CD14-positive monocyte (primary cell): ENCODE data around the gene SDK1. TPM values are rescaled to one million over a fixed set of nuclear protein-coding genes. Genes with fewer than 3 reads are reported as not detected.

Experiments
- DNase-seq, 3 donors: peaks; one replicate each; pipeline ENCODE4 v3.0.0-alpha.2; 2011 to 2022
- H2AFZ ChIP-seq: 2 replicates; pipeline ENCODE4 v1.6.0; 2012; ENCODE audit warnings: mild to moderate bottlenecking, low read depth, low read length, inconsistent platforms; ENCODE audit not compliant: insufficient read depth, poor library complexity, severe bottlenecking
- H3K27ac ChIP-seq, 2 donors: 1 replicate in 1 of 2; 2 replicates in 1 of 2; pipeline ENCODE4 v1.5.1; 2012 to 2013; ENCODE audit warnings: low read length in 2 of 2, control low read depth in 1 of 2, inconsistent platforms in 1 of 2, low read depth in 1 of 2, mild to moderate bottlenecking in 1 of 2
- H3K27me3 ChIP-seq, 2 donors: one replicate each; pipeline versions ENCODE4 v1.6.0 to v1.6.1; 2011 to 2013; ENCODE audit warnings: low read length in 2 of 2; ENCODE audit not compliant: control insufficient read depth in 2 of 2, insufficient read depth in 2 of 2
- H3K36me3 ChIP-seq, 2 donors: replicated peaks in 1 of 2; 1 replicate in 1 of 2; 2 replicates in 1 of 2; pipeline versions ENCODE4 v1.5.1 to v1.6.1; 2012 to 2013; ENCODE audit warnings: low read length in 2 of 2, control low read depth in 1 of 2, inconsistent platforms in 1 of 2, mild to moderate bottlenecking in 1 of 2; ENCODE audit not compliant: insufficient read depth in 2 of 2, control insufficient read depth in 1 of 2
- H3K4me1 ChIP-seq, 2 donors: 1 replicate in 1 of 2; 2 replicates in 1 of 2; pipeline versions ENCODE4 v1.5.1 to v1.6.1; 2012 to 2013; ENCODE audit warnings: low read length in 2 of 2, control low read depth in 1 of 2, inconsistent platforms in 1 of 2, mild to moderate bottlenecking in 1 of 2, moderate library complexity in 1 of 2; ENCODE audit not compliant: insufficient read depth in 2 of 2, control insufficient read depth in 1 of 2
- H3K4me2 ChIP-seq: replicated peaks from 2 replicates; pipeline ENCODE3; 2012; ENCODE audit warnings: low read length, moderate library complexity, mild to moderate bottlenecking; ENCODE audit not compliant: poor library complexity, severe bottlenecking; ENCODE audit errors: extremely low read depth
- H3K4me3 ChIP-seq, 3 experiments: fragments of 200-600 bp in 1 of 3; sonication (generic) in 1 of 3; replicated peaks in 1 of 3; 1 replicate in 2 of 3; 2 replicates in 1 of 3; pipeline ENCODE4 v1.5.1; 2011 to 2013; ENCODE audit warnings: low read length in 3 of 3, mild to moderate bottlenecking in 3 of 3, control low read depth in 2 of 3, low read depth in 2 of 3, inconsistent platforms in 1 of 3, moderate library complexity in 1 of 3
- H3K79me2 ChIP-seq: 2 replicates; pipeline ENCODE4 v1.6.0; 2012; ENCODE audit warnings: mild to moderate bottlenecking, control low read depth, inconsistent platforms, low read length, moderate library complexity; ENCODE audit not compliant: insufficient read depth
- H3K9ac ChIP-seq: 2 replicates; pipeline ENCODE4 v1.6.0; 2017; ENCODE audit warnings: low read length, mild to moderate bottlenecking; ENCODE audit not compliant: insufficient read depth, poor library complexity, severe bottlenecking
- H3K9me3 ChIP-seq, 2 donors: replicated peaks in 1 of 2; 1 replicate in 1 of 2; 2 replicates in 1 of 2; pipeline versions ENCODE4 v1.5.1 to v1.6.1; 2012 to 2013; ENCODE audit warnings: low read length in 2 of 2, control low read depth in 1 of 2; ENCODE audit not compliant: control insufficient read depth in 1 of 2, insufficient read depth in 1 of 2
- H4K20me1 ChIP-seq: 2 replicates; pipeline ENCODE4 v1.6.0; 2012; ENCODE audit warnings: mild to moderate bottlenecking, low read length, control low read depth, moderate library complexity; ENCODE audit not compliant: insufficient read depth
- H3K27ac Mint-ChIP-seq, 7 donors: one replicate each; pipeline ENCODE4 v1.8.0; 2020; ENCODE audit warnings: mild to moderate bottlenecking in 7 of 7, mixed read lengths in 7 of 7, moderate library complexity in 6 of 7, inconsistent platforms in 2 of 7
- H3K27me3 Mint-ChIP-seq, 3 donors: one replicate each; pipeline ENCODE4 v1.8.0; 2021 to 2022; ENCODE audit warnings: low read depth in 3 of 3, mild to moderate bottlenecking in 3 of 3, mixed read lengths in 3 of 3, moderate library complexity in 3 of 3, inconsistent platforms in 1 of 3
- H3K36me3 Mint-ChIP-seq, 2 donors: one replicate each; pipeline ENCODE4 v1.8.0; 2020; ENCODE audit warnings: mixed read lengths in 2 of 2, inconsistent platforms in 1 of 2, mild to moderate bottlenecking in 1 of 2
- H3K4me1 Mint-ChIP-seq: one replicate; pipeline ENCODE4 v1.8.0; 2020; ENCODE audit warnings: mild to moderate bottlenecking, mixed read lengths
- H3K4me3 Mint-ChIP-seq, 2 donors: one replicate each; pipeline ENCODE4 v1.8.0; 2020; ENCODE audit warnings: mild to moderate bottlenecking in 2 of 2, mixed read lengths in 2 of 2, moderate library complexity in 1 of 2
- H3K9me3 Mint-ChIP-seq, 7 donors: one replicate each; pipeline ENCODE4 v1.8.0; 2020 to 2022; ENCODE audit warnings: mixed read lengths in 7 of 7, mild to moderate bottlenecking in 6 of 7, moderate library complexity in 6 of 7, inconsistent platforms in 2 of 7
- WGBS: methylation state at CpG from one replicate; pipeline ENCODE4 v1.1.5; 2013; ENCODE audit warnings: missing lambda C conversion rate; ENCODE audit not compliant: insufficient coverage; 5-methylcytosine and 5-hydroxymethylcytosine counted together
- intact Hi-C, 2 donors: fragments of 100-400 bp; cut with micrococcal nuclease; formaldehyde crosslinking; loops; one replicate each; pipeline versions ENCODE4 v1.15.0 to v1.15.1; 2023
- polyA plus RNA-seq, 3 donors: library from polyadenylated mRNA; depleted of rRNA in 1 of 3; unstranded in 2 of 3; stranded (reverse) in 1 of 3; fragments of 300-500 nt in 2 of 3; fragments of >200 nt in 1 of 3; fragmentation: Illumina TruSeq in 2 of 3; gene quantifications; 1 replicate in 2 of 3; 2 replicates in 1 of 3; pipeline ENCODE4 v1.2.3, GENCODE V29; 2012 to 2021
- TF ChIP-seq, protein P1 (sequence below): fragments of 200-600 bp; IDR thresholded peaks from one replicate; pipeline ENCODE4 v1.8.0; 2022; ENCODE audit warnings: antibody characterized with exemption, mild to moderate bottlenecking

Gene SDK1
- polyA plus RNA-seq, 3 donors = 0.01 TPM; not detected in 2

DNA sequence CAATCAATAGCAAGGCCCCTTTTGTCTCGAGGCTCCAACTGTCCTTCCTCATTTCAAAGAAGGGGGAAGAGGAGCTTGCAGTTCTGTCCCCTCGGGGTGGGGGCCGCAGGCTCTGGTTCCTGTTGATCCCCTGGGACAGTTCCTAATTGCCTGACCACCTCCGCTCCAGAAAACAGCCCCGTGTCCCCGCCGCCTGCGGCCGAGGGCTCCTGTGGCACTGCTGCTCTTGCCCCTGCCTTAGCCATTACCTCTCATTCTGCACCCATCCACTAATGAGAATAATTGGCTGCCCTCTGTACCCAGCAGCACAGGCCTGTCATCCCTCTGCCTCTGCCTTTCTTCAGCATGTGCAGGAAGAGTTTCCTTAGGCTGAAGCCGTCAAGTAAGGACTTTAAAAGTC lies 712.7 kb downstream of the SDK1 start:
- Mint-ChIP-seq H3K4me1 (no peaks in the 10 kb centered on the region), H3K27ac (no peak overlapping the region), H3K27me3 (peaks cover 0 to 5% (median 2%) of the 10 kb centered on the region in 3 donors), H3K4me3 (no peak overlapping the region), H3K36me3 (no peaks in the 10 kb centered on the region), H3K9me3 (peaks cover 6 to 22% (median 15%) of the 10 kb centered on the region in 7 donors)
- Histone ChIP-seq H3K36me3 (no peaks in the 10 kb centered on the region), H3K4me3 (no peak overlapping the region), H3K4me1 (no peaks in the 10 kb centered on the region), H3K9ac (no peak overlapping the region), H3K4me2 (no peak overlapping the region), H3K9me3 (peaks cover 12 to 15% of the 10 kb centered on the region in 2 donors), H3K79me2 (no peaks in the 10 kb centered on the region), H2AFZ (no peak overlapping the region), H4K20me1 (no peaks in the 10 kb centered on the region), H3K27ac (no peak overlapping the region), H3K27me3 (no peaks in the 10 kb centered on the region)
- TF ChIP-seq, protein P1, sequence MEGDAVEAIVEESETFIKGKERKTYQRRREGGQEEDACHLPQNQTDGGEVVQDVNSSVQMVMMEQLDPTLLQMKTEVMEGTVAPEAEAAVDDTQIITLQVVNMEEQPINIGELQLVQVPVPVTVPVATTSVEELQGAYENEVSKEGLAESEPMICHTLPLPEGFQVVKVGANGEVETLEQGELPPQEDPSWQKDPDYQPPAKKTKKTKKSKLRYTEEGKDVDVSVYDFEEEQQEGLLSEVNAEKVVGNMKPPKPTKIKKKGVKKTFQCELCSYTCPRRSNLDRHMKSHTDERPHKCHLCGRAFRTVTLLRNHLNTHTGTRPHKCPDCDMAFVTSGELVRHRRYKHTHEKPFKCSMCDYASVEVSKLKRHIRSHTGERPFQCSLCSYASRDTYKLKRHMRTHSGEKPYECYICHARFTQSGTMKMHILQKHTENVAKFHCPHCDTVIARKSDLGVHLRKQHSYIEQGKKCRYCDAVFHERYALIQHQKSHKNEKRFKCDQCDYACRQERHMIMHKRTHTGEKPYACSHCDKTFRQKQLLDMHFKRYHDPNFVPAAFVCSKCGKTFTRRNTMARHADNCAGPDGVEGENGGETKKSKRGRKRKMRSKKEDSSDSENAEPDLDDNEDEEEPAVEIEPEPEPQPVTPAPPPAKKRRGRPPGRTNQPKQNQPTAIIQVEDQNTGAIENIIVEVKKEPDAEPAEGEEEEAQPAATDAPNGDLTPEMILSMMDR = no peak
- intact Hi-C loops = no loop called here
- DNase-seq = no peak
- 40% methylated on average over 7 of the region's 10 CpGs for WGBS

DNA sequence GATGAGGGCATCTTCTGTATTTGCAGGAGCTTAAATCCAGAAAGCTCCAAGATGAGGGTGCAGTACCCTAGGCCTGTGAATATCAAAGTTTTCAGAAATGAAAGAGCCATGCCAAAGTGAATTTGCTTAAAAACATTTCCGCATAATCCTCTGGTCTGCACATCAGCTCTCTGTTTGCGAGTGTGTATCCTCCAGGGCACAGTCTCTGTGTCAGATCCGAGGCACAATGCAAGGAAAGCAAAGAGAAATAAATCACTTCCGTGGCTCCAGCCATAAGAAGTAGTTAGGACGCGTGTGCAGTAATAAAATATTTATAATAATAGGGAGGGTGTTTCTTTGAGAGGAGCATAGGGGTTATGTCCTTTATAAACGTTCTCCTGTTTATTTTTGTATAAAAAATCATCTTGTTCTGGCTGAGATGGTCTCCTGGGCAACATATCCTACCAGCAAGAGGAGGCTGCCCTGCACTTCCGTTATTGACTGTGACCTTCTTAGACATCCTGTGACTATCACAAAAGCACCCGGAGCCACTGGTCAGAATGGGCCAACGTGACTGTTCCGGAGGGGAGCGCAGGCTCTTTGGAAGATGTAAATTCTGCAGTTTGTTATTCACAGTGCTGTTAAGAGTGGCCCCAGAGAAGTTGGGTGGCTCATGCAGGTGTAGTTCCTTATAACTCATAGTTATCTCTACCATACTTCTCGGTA lies 713.4 kb downstream of the SDK1 start:
- H3K4me3 ChIP-seq = no peak overlapping the region
- no peaks in the 10 kb centered on the region for H4K20me1 ChIP-seq
- no peaks in the 10 kb centered on the region for H3K4me1 Mint-ChIP-seq
- H2AFZ ChIP-seq = no peak overlapping the region
- TF ChIP-seq, protein P1 = no peak
- H3K4me3 Mint-ChIP-seq = no peak overlapping the region
- no peak for DNase-seq
- no peaks in the 10 kb centered on the region for H3K27me3 ChIP-seq
- H3K27me3 Mint-ChIP-seq = peaks cover 0 to 5% (median 4%) of the 10 kb centered on the region in 3 donors
- H3K36me3 Mint-ChIP-seq = no peaks in the 10 kb centered on the region
- H3K36me3 ChIP-seq = no peaks in the 10 kb centered on the region
- intact Hi-C loops = no loop called here
- no peaks in the 10 kb centered on the region for H3K4me1 ChIP-seq
- no peak overlapping the region for H3K27ac ChIP-seq
- peaks cover 8 to 29% (median 21%) of the 10 kb centered on the region in 7 donors for H3K9me3 Mint-ChIP-seq
- WGBS = 72% methylated on average over 8 of the region's 13 CpGs
- H3K79me2 ChIP-seq = no peaks in the 10 kb centered on the region
- peaks cover 19 to 22% of the 10 kb centered on the region in 2 donors for H3K9me3 ChIP-seq
- H3K27ac Mint-ChIP-seq = no peak overlapping the region
- no peak overlapping the region for H3K9ac ChIP-seq
- H3K4me2 ChIP-seq = no peak overlapping the region
